GM12891 (cell line): ENCODE measurements around the gene RAP1GAP.

ENCODE experiments used
- POLR2A ChIP-seq: IDR thresholded peaks from 2 replicates; pipeline ENCODE4 v1.6.1; 2011; ENCODE audit warnings: low read depth, low read length, control low read depth
- POLR2AphosphoS5 ChIP-seq: IDR thresholded peaks from 2 replicates; pipeline ENCODE4 v1.6.1; 2011; ENCODE audit warnings: low read depth, low read length, control low read depth
- POU2F2 ChIP-seq: IDR thresholded peaks from 2 replicates; pipeline ENCODE4 v1.6.1; 2011; ENCODE audit warnings: low read depth, mild to moderate bottlenecking, control low read depth, low read length, moderate library complexity
- TAF1 ChIP-seq: IDR thresholded peaks from 2 replicates; pipeline ENCODE4 v1.6.1; 2011; ENCODE audit warnings: low read depth, low read length, control low read depth

- TF ChIP-seq POLR2A (no peak), TAF1 (no peak), POLR2AphosphoS5 (no peak), POU2F2 (no peak)
Measured at GRCh38 chr1:21661886-21662285, 7.3 kb downstream of the RAP1GAP start.
